ENCODE data around the gene ULBP3. TPM values are rescaled to one million over a fixed set of nuclear protein-coding genes. Genes with fewer than 3 reads are reported as not detected.

Gene ULBP3
- total RNA-seq, 1 experiment from 2014 or later: 4.0 TPM

DNA sequence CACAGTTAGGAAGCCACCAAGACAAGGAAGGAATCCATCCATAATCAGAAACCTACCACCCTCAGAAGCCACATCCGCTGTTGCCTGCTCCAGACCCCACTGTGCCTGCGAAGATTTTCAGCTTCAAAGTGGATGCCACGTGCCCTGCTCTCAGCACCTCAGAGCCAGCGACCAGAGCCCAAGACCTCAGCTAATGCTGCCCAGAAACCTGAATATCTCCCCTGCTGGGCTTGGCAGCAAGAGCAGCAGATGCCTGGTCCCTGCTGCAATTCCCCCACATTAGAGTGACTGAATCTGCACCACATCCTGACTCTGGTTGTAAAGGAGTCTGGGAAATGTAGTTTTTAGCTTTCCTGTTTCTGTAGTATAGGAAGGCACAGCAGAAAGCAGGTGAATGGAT is 10.7 kb upstream of the ULBP3 start:
- ATAC-seq (peak; percentile 73), DNase-seq (ENCODE audit: low spot score) (no peak)
- H3K27ac Mint-ChIP-seq: no peak overlapping the region
- no peaks in the 10 kb centered on the region for H3K36me3 Mint-ChIP-seq
- POLR2A ChIA-PET: no interaction called here
- peaks cover 3% of the 10 kb centered on the region; the same call in 1 of the 2 replicates for H3K9me3 Mint-ChIP-seq
- TF ChIP-seq TCF7 (CRISPR knock-in tag; IDR thresholded peaks at IDR 0.05; ENCODE audit: low read depth): no peak
- CTCF ChIA-PET: interaction anchor here (0.7 to 3.7 kb wide), 14 partner anchors 8 to 738 kb away, joined by 3 to 77 read pairs (median 10); partner anchors contain the start of genes PPP1R14C and ULBP3
- H3K4me1 Mint-ChIP-seq: peaks cover 11% of the 10 kb centered on the region; the same call in 1 of the 2 replicates
- H3K4me3 Mint-ChIP-seq: no peak overlapping the region
- peaks cover 7% of the 10 kb centered on the region; the same call in 1 of the 2 replicates for H3K27me3 Mint-ChIP-seq (ENCODE audit: low read depth)

DNA sequence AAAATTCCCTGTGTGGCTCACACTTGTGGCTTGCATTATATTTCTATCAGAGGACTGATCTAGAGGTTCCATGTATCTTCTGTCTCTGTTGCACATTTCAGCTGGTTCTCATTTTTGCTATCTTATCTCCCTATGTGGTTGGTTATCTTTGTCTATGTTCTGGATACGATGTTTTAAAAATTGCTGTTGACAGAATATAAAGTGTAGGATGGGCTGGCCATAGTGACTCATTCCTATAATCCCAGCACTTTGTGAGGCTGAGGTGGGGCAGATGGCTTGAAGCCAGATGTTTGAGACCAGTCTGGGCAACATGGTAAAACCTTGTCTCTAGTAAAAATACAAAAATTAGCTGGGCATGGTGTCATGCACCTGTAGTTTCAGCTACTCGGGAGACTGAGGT is 9.9 kb upstream of the ULBP3 start:
- ATAC-seq (no peak), DNase-seq (ENCODE audit: low spot score) (no peak)
- ChIA-PET CTCF (interaction anchor here (2.0 to 3.7 kb wide), 3 partner anchors 8 to 316 kb away, joined by 10 to 77 read pairs (median 47); no protein-coding TSS in a partner anchor), POLR2A (no interaction called here)
- TF ChIP-seq KAT7 (CRISPR knock-in tag; IDR thresholded peaks at IDR 0.05; ENCODE audit: borderline replicate concordance) (no peak), TEAD4 (CRISPR knock-in tag; IDR thresholded peaks at IDR 0.05) (no peak), OVOL2 (CRISPR knock-in tag; IDR thresholded peaks at IDR 0.05; ENCODE audit: borderline replicate concordance) (no peak)
- H3K4me1 Mint-ChIP-seq: peaks cover 11% of the 10 kb centered on the region; the same call in 1 of the 2 replicates
- peaks cover 6% of the 10 kb centered on the region; the same call in 1 of the 2 replicates for H3K27me3 Mint-ChIP-seq (ENCODE audit: low read depth)
- H3K4me3 Mint-ChIP-seq: no peak overlapping the region
- H3K36me3 Mint-ChIP-seq: no peaks in the 10 kb centered on the region
- H3K9me3 Mint-ChIP-seq: peaks cover 3% of the 10 kb centered on the region; the same call in 1 of the 2 replicates
- H3K27ac Mint-ChIP-seq: no peak overlapping the region

DNA sequence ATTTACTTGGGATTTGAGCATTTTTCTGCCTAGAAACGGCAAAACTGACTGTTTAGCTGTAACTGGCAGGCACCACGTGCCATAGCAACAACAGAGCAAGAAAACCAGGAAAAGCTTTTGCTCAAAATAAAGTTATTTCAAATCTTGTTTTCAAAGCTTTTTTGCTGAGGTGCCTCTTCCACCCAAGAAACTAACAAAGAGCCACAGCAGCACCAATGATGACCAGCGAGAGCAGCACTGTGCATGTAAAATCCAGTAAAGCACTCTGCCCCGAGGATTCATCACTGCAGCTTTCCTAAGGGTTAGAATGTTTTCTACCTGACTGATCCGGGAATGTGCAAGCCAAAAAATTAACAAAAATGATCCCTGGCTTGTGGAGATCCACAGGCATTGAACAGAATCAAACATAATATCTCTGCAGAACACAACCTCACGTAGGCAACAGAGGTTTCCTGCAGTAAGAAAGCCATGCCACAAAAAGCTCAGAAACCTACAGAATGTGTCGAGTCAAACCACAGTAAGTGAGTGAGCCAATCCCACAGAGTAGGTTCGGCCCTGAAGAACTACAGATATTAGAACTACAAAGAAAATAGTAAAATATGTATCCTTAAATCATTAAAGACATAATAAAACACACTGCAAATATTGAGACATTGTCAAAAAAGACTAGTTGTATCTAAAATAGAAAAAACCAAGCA is 7.4 kb upstream of the ULBP3 start:
- H3K9me3 Mint-ChIP-seq: peaks cover 3% of the 10 kb centered on the region; the same call in 1 of the 2 replicates
- no peaks in the 10 kb centered on the region for H3K36me3 Mint-ChIP-seq
- ChIA-PET CTCF (interaction anchor here (0.6 to 1.4 kb wide), 3 partner anchors 13 to 267 kb away, joined by 3 to 6 read pairs (median 3); no protein-coding TSS in a partner anchor), POLR2A (no interaction called here)
- H3K27me3 Mint-ChIP-seq (ENCODE audit: low read depth): no peaks in the 10 kb centered on the region
- DNase-seq (ENCODE audit: low spot score) (no peak), ATAC-seq (peak; percentile 26; the same call in 1 of the 2 replicates)
- TF ChIP-seq, protein P1, sequence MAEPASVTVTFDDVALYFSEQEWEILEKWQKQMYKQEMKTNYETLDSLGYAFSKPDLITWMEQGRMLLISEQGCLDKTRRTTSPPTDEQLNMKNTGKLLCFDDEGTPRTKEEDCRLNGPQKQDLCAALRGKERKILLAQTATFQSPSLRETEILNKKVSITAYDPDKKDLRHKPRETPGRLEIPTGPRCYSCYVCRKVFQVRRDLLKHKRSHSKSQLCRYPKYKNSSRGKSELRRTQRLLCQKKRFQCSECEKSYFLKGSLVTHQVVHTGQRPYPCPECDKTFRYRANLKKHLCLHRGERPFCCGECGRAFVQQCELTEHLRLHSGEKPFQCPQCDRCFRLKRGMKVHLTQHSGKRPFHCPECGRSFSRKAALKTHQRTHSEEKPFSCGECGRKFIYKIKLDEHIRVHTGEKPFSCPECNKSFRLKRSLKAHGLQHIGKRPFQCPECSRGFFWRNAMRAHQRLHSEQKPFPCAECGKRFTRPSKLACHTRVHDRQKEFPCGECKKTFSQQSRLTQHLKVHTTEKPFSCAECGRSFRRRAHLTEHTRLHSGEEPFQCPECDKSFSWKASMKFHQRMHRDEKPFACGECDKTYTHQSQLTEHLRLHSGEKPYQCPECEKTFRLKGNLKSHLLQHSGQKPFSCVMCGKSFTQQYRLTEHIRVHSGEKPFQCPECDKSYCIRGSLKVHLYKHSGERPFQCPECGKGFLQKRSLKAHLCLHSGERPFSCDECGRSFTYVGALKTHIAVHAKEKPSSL (CRISPR knock-in tag; conservative IDR thresholded peaks at IDR 0.05): no peak
- TF ChIP-seq TEAD4 (CRISPR knock-in tag; IDR thresholded peaks at IDR 0.05): no peak
- TF ChIP-seq ELF4 (CRISPR knock-in tag; IDR thresholded peaks at IDR 0.05; ENCODE audit: low read depth): no peak
- TF ChIP-seq ZNF671 (CRISPR knock-in tag; IDR thresholded peaks at IDR 0.05): no peak
- TF ChIP-seq FOXJ3 (CRISPR knock-in tag; IDR thresholded peaks at IDR 0.05; ENCODE audit: borderline replicate concordance): no peak
- no peak for TF ChIP-seq JAZF1 (CRISPR knock-in tag; IDR thresholded peaks at IDR 0.05)
- TF ChIP-seq, protein P2, sequence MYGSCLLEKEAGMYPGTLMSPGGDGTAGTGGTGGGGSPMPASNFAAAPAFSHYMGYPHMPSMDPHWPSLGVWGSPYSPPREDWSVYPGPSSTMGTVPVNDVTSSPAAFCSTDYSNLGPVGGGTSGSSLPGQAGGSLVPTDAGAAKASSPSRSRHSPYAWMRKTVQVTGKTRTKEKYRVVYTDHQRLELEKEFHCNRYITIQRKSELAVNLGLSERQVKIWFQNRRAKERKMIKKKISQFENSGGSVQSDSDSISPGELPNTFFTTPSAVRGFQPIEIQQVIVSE (CRISPR knock-in tag; IDR thresholded peaks at IDR 0.05; ENCODE audit: borderline replicate concordance): no peak
- TF ChIP-seq, protein P3, sequence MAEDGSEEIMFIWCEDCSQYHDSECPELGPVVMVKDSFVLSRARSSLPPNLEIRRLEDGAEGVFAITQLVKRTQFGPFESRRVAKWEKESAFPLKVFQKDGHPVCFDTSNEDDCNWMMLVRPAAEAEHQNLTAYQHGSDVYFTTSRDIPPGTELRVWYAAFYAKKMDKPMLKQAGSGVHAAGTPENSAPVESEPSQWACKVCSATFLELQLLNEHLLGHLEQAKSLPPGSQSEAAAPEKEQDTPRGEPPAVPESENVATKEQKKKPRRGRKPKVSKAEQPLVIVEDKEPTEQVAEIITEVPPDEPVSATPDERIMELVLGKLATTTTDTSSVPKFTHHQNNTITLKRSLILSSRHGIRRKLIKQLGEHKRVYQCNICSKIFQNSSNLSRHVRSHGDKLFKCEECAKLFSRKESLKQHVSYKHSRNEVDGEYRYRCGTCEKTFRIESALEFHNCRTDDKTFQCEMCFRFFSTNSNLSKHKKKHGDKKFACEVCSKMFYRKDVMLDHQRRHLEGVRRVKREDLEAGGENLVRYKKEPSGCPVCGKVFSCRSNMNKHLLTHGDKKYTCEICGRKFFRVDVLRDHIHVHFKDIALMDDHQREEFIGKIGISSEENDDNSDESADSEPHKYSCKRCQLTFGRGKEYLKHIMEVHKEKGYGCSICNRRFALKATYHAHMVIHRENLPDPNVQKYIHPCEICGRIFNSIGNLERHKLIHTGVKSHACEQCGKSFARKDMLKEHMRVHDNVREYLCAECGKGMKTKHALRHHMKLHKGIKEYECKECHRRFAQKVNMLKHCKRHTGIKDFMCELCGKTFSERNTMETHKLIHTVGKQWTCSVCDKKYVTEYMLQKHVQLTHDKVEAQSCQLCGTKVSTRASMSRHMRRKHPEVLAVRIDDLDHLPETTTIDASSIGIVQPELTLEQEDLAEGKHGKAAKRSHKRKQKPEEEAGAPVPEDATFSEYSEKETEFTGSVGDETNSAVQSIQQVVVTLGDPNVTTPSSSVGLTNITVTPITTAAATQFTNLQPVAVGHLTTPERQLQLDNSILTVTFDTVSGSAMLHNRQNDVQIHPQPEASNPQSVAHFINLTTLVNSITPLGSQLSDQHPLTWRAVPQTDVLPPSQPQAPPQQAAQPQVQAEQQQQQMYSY (CRISPR knock-in tag; IDR thresholded peaks at IDR 0.05): no peak
- TF ChIP-seq, protein P4, sequence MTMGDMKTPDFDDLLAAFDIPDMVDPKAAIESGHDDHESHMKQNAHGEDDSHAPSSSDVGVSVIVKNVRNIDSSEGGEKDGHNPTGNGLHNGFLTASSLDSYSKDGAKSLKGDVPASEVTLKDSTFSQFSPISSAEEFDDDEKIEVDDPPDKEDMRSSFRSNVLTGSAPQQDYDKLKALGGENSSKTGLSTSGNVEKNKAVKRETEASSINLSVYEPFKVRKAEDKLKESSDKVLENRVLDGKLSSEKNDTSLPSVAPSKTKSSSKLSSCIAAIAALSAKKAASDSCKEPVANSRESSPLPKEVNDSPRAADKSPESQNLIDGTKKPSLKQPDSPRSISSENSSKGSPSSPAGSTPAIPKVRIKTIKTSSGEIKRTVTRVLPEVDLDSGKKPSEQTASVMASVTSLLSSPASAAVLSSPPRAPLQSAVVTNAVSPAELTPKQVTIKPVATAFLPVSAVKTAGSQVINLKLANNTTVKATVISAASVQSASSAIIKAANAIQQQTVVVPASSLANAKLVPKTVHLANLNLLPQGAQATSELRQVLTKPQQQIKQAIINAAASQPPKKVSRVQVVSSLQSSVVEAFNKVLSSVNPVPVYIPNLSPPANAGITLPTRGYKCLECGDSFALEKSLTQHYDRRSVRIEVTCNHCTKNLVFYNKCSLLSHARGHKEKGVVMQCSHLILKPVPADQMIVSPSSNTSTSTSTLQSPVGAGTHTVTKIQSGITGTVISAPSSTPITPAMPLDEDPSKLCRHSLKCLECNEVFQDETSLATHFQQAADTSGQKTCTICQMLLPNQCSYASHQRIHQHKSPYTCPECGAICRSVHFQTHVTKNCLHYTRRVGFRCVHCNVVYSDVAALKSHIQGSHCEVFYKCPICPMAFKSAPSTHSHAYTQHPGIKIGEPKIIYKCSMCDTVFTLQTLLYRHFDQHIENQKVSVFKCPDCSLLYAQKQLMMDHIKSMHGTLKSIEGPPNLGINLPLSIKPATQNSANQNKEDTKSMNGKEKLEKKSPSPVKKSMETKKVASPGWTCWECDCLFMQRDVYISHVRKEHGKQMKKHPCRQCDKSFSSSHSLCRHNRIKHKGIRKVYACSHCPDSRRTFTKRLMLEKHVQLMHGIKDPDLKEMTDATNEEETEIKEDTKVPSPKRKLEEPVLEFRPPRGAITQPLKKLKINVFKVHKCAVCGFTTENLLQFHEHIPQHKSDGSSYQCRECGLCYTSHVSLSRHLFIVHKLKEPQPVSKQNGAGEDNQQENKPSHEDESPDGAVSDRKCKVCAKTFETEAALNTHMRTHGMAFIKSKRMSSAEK (CRISPR knock-in tag; IDR thresholded peaks at IDR 0.05; ENCODE audit: borderline replicate concordance): no peak
- TF ChIP-seq, protein P5, sequence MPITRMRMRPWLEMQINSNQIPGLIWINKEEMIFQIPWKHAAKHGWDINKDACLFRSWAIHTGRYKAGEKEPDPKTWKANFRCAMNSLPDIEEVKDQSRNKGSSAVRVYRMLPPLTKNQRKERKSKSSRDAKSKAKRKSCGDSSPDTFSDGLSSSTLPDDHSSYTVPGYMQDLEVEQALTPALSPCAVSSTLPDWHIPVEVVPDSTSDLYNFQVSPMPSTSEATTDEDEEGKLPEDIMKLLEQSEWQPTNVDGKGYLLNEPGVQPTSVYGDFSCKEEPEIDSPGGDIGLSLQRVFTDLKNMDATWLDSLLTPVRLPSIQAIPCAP (CRISPR knock-in tag; IDR thresholded peaks at IDR 0.05): no peak
- TF ChIP-seq MXD4 (CRISPR knock-in tag; IDR thresholded peaks at IDR 0.05; ENCODE audit: borderline replicate concordance): no peak
- H3K4me1 Mint-ChIP-seq: peaks cover 16% of the 10 kb centered on the region
- no peak overlapping the region for H3K27ac Mint-ChIP-seq
- H3K4me3 Mint-ChIP-seq: no peak overlapping the region
